Measurements from ENCODE around the gene FUOM.

FUOM gene

GRCh38 chr10:133312016-133312768 lies 45.6 kb downstream of the FUOM start:
- DNase-seq (ENCODE audit: low read depth in 2 of 2): no peak

- no peak for DNase-seq (ENCODE audit: low read depth in 2 of 2)
These were observed 46.2 kb downstream of the FUOM start for GRCh38 chr10:133311570-133311969.

GRCh38 chr10:133310789-133311188 lies 47.0 kb downstream of the FUOM start:
- no peak for DNase-seq (ENCODE audit: low read depth in 2 of 2)

DNA sequence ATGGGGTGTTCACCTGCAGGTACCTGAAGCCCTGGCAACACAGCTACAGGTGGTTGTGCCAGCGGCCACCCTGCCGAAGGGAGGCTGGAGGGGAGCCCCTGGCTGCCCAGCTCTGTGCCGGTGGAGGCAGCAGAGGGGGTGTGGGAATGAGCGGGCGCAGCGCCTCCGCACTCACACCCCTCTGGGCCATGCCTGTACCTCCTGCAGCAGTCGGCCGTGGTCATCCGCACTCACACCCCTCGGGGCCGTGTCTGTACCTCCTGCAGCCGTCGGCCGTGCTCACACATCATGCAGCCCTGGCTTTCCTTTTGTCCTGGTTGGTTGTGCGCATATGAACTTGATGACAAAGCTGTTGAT lies 47.4 kb downstream of the FUOM start:
- DNase-seq (ENCODE audit: low read depth in 2 of 2): no peak

DNA sequence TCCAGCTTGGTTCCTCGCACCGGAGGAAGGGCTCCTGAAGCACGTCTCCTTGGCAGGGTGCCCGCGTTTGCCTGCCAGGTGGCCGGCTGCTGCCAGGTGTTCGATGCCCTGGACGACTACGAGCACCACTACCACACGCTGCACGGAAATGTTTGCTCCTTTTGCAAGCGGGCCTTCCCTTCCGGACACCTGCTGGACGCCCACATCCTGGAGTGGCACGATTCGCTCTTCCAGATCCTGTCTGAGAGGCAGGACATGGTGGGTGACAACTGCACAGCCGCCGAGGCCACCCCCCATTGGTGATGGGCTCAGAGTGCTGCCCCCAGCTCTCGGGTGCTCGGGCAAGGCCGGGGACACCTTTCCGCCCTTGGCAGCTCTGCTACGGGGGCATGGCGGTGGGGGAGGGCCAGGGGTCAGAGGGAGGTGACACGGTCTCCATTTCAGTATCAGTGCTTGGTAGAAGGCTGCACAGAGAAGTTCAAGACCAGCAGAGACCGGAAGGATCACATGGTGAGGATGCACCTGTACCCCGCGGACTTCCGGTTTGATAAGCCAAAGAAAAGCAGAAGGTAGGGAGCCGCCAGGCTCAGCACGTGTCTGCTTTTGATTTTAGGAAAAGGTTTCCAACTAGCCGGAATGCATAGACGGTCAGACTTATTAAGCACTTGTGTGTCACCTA lies 48.0 kb downstream of the FUOM start:
- no peak for DNase-seq (ENCODE audit: low read depth in 2 of 2)

DNA sequence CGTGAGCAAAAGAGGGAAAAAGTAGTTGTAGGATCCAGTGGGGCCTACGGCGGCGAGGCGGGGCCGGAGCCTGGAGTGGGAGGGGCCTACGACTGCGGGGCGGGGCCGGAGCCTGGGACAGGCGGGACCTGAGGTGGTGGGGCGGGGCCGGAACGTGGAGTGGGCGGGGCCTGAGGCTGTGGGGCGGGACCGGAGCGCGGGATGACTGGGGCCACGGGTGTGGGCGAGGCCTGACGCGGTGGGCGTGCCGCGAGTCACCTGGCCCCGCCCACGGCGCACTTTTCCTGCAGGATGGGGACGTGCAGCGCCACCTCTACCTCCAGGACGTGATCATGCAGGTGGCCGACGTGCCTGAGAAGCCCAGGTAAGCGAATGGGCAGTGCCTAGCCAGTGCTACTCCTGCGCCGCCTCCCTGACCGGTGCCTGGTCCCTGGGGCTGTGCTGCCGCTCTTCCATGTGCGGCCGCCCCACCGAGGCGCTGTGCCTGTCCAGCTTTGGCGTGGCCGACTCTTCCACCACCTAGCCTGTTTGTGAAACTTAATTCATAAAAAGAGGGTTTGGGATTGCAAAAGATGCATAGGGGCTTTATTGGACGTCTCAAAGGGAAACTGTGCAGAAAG lies 48.6 kb downstream of the FUOM start:
- DNase-seq (ENCODE audit: low read depth in 2 of 2): peak; percentile 93 to 94

DNA sequence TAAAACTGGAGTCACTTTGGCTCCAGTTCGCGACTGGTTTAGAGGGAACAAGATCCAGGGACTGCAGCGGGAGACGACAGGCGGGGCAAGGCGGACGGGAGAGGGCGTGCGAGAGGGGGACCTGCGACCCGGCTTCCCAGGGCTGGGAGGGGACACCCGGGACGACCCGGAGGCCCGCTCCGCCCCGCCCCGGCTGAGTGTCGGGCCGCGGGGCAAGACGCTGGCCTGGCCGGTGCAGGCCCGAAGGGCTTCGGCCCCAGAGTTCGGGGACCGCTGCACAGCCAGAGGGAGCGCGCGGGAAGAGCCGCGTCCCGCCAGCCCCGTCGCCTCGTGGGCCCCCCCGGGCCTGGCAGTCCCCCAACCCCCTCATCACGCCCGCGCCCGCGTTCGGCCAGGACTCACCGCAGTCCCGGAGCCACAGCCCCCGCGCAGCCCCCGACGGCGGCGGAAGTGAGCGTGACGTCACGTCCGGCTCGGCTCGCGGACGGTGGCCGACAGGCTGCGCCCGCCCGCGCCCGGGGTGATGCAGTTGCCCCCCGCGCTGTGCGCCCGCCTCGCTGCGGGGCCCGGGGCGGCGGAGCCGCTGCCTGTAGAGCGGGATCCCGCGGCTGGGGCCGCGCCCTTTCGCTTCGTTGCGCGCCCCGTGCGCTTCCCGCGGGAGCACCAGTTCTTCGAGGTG lies 49.3 kb downstream of the FUOM start, which contains the start of the genes TUBGCP2 and ZNF511:
Gene TUBGCP2, minus strand, starts transcription at position 452 of the 679 bp plus-strand sequence. CDS start 5,931 bp downstream, outside the sequence.
Gene ZNF511, plus strand, starts transcription at position 494 of the 679 bp plus-strand sequence. Its CDS starts 30 bp downstream, at position 524.
- peak; percentile 76 to 84 for DNase-seq (ENCODE audit: low read depth in 2 of 2)

- DNase-seq (ENCODE audit: low read depth in 2 of 2): peak; percentile 62 to 75
These were observed 49.9 kb downstream of the FUOM start for GRCh38 chr10:133307776-133308420.

GRCh38 chr10:133306941-133307379 lies 50.9 kb downstream of the FUOM start:
- no peak for DNase-seq (ENCODE audit: low read depth in 2 of 2)

GRCh38 chr10:133306097-133306476 lies 51.7 kb downstream of the FUOM start:
- DNase-seq (ENCODE audit: low read depth in 2 of 2): no peak

Data from stimulated activated CD4-positive, alpha-beta T cell treated with anti-CD3 and anti-CD28 coated beads, Interleukin-1b, Interleukin-23, amount 100 ng/mL, for 1 hour (primary cell).